ENCODE measurements around the gene SEC24A.
"Not testable (repeated sequence)": the region's sequence is repeated elsewhere in the genome, so short reads cannot be mapped to it uniquely, and the experiment has no call there.

SEC24A gene

GRCh38 chr5:134651531-134651930 is 2.9 kb downstream of the SEC24A start:
- Histone ChIP-seq H3K4me3 (ENCODE audit: low read length) (no peak overlapping the region), H3K27me3 (replicated peaks; ENCODE audit: control insufficient read depth, insufficient read depth, low read length) (no peaks in the 10 kb centered on the region), H3K9me3 (ENCODE audit: control insufficient read depth, low read length) (no peaks in the 10 kb centered on the region), H3K4me1 (ENCODE audit: control insufficient read depth, insufficient read depth, low read length) (peaks cover 9% of the 10 kb centered on the region), H3K9ac (ENCODE audit: low read length) (no peak overlapping the region), H3K36me3 (ENCODE audit: control insufficient read depth, insufficient read depth, low read length, severe bottlenecking) (peaks cover 3% of the 10 kb centered on the region)
- DNase-seq (ENCODE audit: low read depth) = peak; percentile 24

GRCh38 chr5:134656690-134657089 is 8.1 kb downstream of the SEC24A start:
- no peak overlapping the region for H3K4me3 ChIP-seq (ENCODE audit: low read length)
- H3K36me3 ChIP-seq (ENCODE audit: control insufficient read depth, insufficient read depth, low read length, severe bottlenecking) = peaks cover 11% of the 10 kb centered on the region
- no peaks in the 10 kb centered on the region for H3K27me3 ChIP-seq (replicated peaks; ENCODE audit: control insufficient read depth, insufficient read depth, low read length)
- no peaks in the 10 kb centered on the region for H3K9me3 ChIP-seq (ENCODE audit: control insufficient read depth, low read length)
- DNase-seq (ENCODE audit: low read depth) = no peak
- no peaks in the 10 kb centered on the region for H3K4me1 ChIP-seq (ENCODE audit: control insufficient read depth, insufficient read depth, low read length)
- H3K9ac ChIP-seq (ENCODE audit: low read length) = no peak overlapping the region

- Histone ChIP-seq H3K36me3 (ENCODE audit: control insufficient read depth, insufficient read depth, low read length, severe bottlenecking) (peaks cover 31% of the 10 kb centered on the region), H3K27me3 (replicated peaks; ENCODE audit: control insufficient read depth, insufficient read depth, low read length) (no peaks in the 10 kb centered on the region), H3K4me3 (ENCODE audit: low read length) (no peak overlapping the region), H3K9me3 (ENCODE audit: control insufficient read depth, low read length) (no peaks in the 10 kb centered on the region), H3K9ac (ENCODE audit: low read length) (no peak overlapping the region), H3K4me1 (ENCODE audit: control insufficient read depth, insufficient read depth, low read length) (no peaks in the 10 kb centered on the region)
- DNase-seq (ENCODE audit: low read depth) = no peak
These were observed 10.9 kb downstream of the SEC24A start for GRCh38 chr5:134659456-134659855.

- Histone ChIP-seq H3K4me1 (ENCODE audit: control insufficient read depth, insufficient read depth, low read length) (no peaks in the 10 kb centered on the region), H3K9ac (ENCODE audit: low read length) (no peak overlapping the region), H3K36me3 (ENCODE audit: control insufficient read depth, insufficient read depth, low read length, severe bottlenecking) (peaks cover 30% of the 10 kb centered on the region), H3K4me3 (ENCODE audit: low read length) (no peak overlapping the region), H3K9me3 (ENCODE audit: control insufficient read depth, low read length) (no peaks in the 10 kb centered on the region), H3K27me3 (replicated peaks; ENCODE audit: control insufficient read depth, insufficient read depth, low read length) (no peaks in the 10 kb centered on the region)
- no peak for DNase-seq (ENCODE audit: low read depth)
These were observed 11.3 kb downstream of the SEC24A start for GRCh38 chr5:134659922-134660321.

- Histone ChIP-seq H3K9me3 (ENCODE audit: control insufficient read depth, low read length) (no peaks in the 10 kb centered on the region), H3K4me3 (ENCODE audit: low read length) (no peak overlapping the region), H3K27me3 (replicated peaks; ENCODE audit: control insufficient read depth, insufficient read depth, low read length) (no peaks in the 10 kb centered on the region), H3K4me1 (ENCODE audit: control insufficient read depth, insufficient read depth, low read length) (no peaks in the 10 kb centered on the region), H3K9ac (ENCODE audit: low read length) (no peak overlapping the region), H3K36me3 (ENCODE audit: control insufficient read depth, insufficient read depth, low read length, severe bottlenecking) (peaks cover 45% of the 10 kb centered on the region)
- no peak for DNase-seq (ENCODE audit: low read depth)
These were observed 14.4 kb downstream of the SEC24A start for GRCh38 chr5:134662971-134663370.

- Histone ChIP-seq H3K4me1 (ENCODE audit: control insufficient read depth, insufficient read depth, low read length) (no peaks in the 10 kb centered on the region), H3K9ac (ENCODE audit: low read length) (no peak overlapping the region), H3K36me3 (ENCODE audit: control insufficient read depth, insufficient read depth, low read length, severe bottlenecking) (peaks cover 48% of the 10 kb centered on the region), H3K9me3 (ENCODE audit: control insufficient read depth, low read length) (no peaks in the 10 kb centered on the region), H3K4me3 (ENCODE audit: low read length) (no peak overlapping the region), H3K27me3 (replicated peaks; ENCODE audit: control insufficient read depth, insufficient read depth, low read length) (no peaks in the 10 kb centered on the region)
- no peak for DNase-seq (ENCODE audit: low read depth)
These were observed 15.9 kb downstream of the SEC24A start for GRCh38 chr5:134664448-134664847.

- H3K9me3 ChIP-seq (ENCODE audit: control insufficient read depth, low read length); H3K9ac ChIP-seq (ENCODE audit: low read length); H3K4me3 ChIP-seq (ENCODE audit: low read length); H3K27me3 ChIP-seq (replicated peaks; ENCODE audit: control insufficient read depth, insufficient read depth, low read length); DNase-seq (ENCODE audit: low read depth); H3K4me1 ChIP-seq (ENCODE audit: control insufficient read depth, insufficient read depth, low read length): not testable (repeated sequence)
- H3K36me3 ChIP-seq (ENCODE audit: control insufficient read depth, insufficient read depth, low read length, severe bottlenecking) = peaks cover 85% of the 10 kb centered on the region
These were observed 25.0 kb downstream of the SEC24A start for GRCh38 chr5:134673546-134673945.

GRCh38 chr5:134677357-134677756 is 28.8 kb downstream of the SEC24A start:
- not testable (repeated sequence) for H3K9me3 ChIP-seq (ENCODE audit: control insufficient read depth, low read length); DNase-seq (ENCODE audit: low read depth)
- H3K36me3 ChIP-seq (ENCODE audit: control insufficient read depth, insufficient read depth, low read length, severe bottlenecking) = peaks cover 95% of the 10 kb centered on the region

GRCh38 chr5:134690144-134690543 is 41.6 kb downstream of the SEC24A start:
- not testable (repeated sequence) for H3K9me3 ChIP-seq (ENCODE audit: control insufficient read depth, low read length)
- peaks cover 88% of the 10 kb centered on the region for H3K36me3 ChIP-seq (ENCODE audit: control insufficient read depth, insufficient read depth, low read length, severe bottlenecking)

More at GRCh38 chr5:134677357-134677756, 28.8 kb downstream of the SEC24A start:
- H3K4me3 ChIP-seq (ENCODE audit: low read length); H3K27me3 ChIP-seq (replicated peaks; ENCODE audit: control insufficient read depth, insufficient read depth, low read length); H3K9ac ChIP-seq (ENCODE audit: low read length); H3K4me1 ChIP-seq (ENCODE audit: control insufficient read depth, insufficient read depth, low read length): not testable (repeated sequence)

GRCh38 chr5:134692722-134693121 is 44.1 kb downstream of the SEC24A start:
- peaks cover 75% of the 10 kb centered on the region for H3K36me3 ChIP-seq (ENCODE audit: control insufficient read depth, insufficient read depth, low read length, severe bottlenecking)
- no peak for DNase-seq (ENCODE audit: low read depth)
- no peaks in the 10 kb centered on the region for H3K27me3 ChIP-seq (replicated peaks; ENCODE audit: control insufficient read depth, insufficient read depth, low read length)
- no peaks in the 10 kb centered on the region for H3K4me1 ChIP-seq (ENCODE audit: control insufficient read depth, insufficient read depth, low read length)
- no peaks in the 10 kb centered on the region for H3K9me3 ChIP-seq (ENCODE audit: control insufficient read depth, low read length)
- no peak overlapping the region for H3K9ac ChIP-seq (ENCODE audit: low read length)
- no peak overlapping the region for H3K4me3 ChIP-seq (ENCODE audit: low read length)

More at GRCh38 chr5:134690144-134690543, 41.6 kb downstream of the SEC24A start:
- not testable (repeated sequence) for H3K9ac ChIP-seq (ENCODE audit: low read length); H3K27me3 ChIP-seq (replicated peaks; ENCODE audit: control insufficient read depth, insufficient read depth, low read length); H3K4me3 ChIP-seq (ENCODE audit: low read length); H3K4me1 ChIP-seq (ENCODE audit: control insufficient read depth, insufficient read depth, low read length); DNase-seq (ENCODE audit: low read depth)

- peak; percentile 77 for DNase-seq (ENCODE audit: low read depth)
- no peak overlapping the region for H3K4me3 ChIP-seq (ENCODE audit: low read length)
- peaks cover 79% of the 10 kb centered on the region for H3K36me3 ChIP-seq (ENCODE audit: control insufficient read depth, insufficient read depth, low read length, severe bottlenecking)
These were observed 59.7 kb downstream of the SEC24A start for GRCh38 chr5:134708301-134708700.

GRCh38 chr5:134714120-134714519 is 65.5 kb downstream of the SEC24A start:
- Histone ChIP-seq H3K27me3 (replicated peaks; ENCODE audit: control insufficient read depth, insufficient read depth, low read length) (no peaks in the 10 kb centered on the region), H3K36me3 (ENCODE audit: control insufficient read depth, insufficient read depth, low read length, severe bottlenecking) (peaks cover 85% of the 10 kb centered on the region), H3K9me3 (ENCODE audit: control insufficient read depth, low read length) (no peaks in the 10 kb centered on the region), H3K4me1 (ENCODE audit: control insufficient read depth, insufficient read depth, low read length) (no peaks in the 10 kb centered on the region), H3K4me3 (ENCODE audit: low read length) (no peak overlapping the region), H3K9ac (ENCODE audit: low read length) (no peak overlapping the region)
- no peak for DNase-seq (ENCODE audit: low read depth)

More at GRCh38 chr5:134708301-134708700, 59.7 kb downstream of the SEC24A start:
- Histone ChIP-seq H3K27me3 (replicated peaks; ENCODE audit: control insufficient read depth, insufficient read depth, low read length) (no peaks in the 10 kb centered on the region), H3K9ac (ENCODE audit: low read length) (no peak overlapping the region), H3K4me1 (ENCODE audit: control insufficient read depth, insufficient read depth, low read length) (peaks cover 7% of the 10 kb centered on the region), H3K9me3 (ENCODE audit: control insufficient read depth, low read length) (no peaks in the 10 kb centered on the region)

Measured in adipocyte (in vitro differentiated cells).